Parathyroid adenoma (tissue), 2 donors: Measurements from ENCODE around the gene RGPD8.

Experiments
- H2AFZ ChIP-seq: fragments of 300-600 bp; sonication (generic); one replicate; pipeline ENCODE4 v1.7.0; 2017; ENCODE audit warnings: antibody characterized with exemption, mild to moderate bottlenecking
- H3K27ac ChIP-seq: fragments of 300-600 bp; sonication (generic); one replicate; pipeline ENCODE4 v1.7.0; 2017
- H3K27me3 ChIP-seq: fragments of 300-600 bp; sonication (generic); one replicate; pipeline ENCODE4 v1.7.0; 2017; ENCODE audit warnings: low read length; ENCODE audit not compliant: control insufficient read depth, insufficient read depth
- H3K36me3 ChIP-seq: fragments of 300-600 bp; sonication (generic); one replicate; pipeline ENCODE4 v1.7.0; 2017; ENCODE audit warnings: low read length; ENCODE audit not compliant: control insufficient read depth, insufficient read depth
- H3K4me1 ChIP-seq: fragments of 300-600 bp; sonication (generic); one replicate; pipeline ENCODE4 v1.7.0; 2017; ENCODE audit warnings: control low read depth
- H3K4me2 ChIP-seq: fragments of 300-600 bp; sonication (generic); one replicate; pipeline ENCODE4 v1.7.0; 2017; ENCODE audit warnings: low read length
- H3K4me3 ChIP-seq: fragments of 300-600 bp; sonication (generic); one replicate; pipeline ENCODE4 v1.7.0; 2017; ENCODE audit warnings: low read depth, low read length
- H3K79me2 ChIP-seq: fragments of 300-600 bp; sonication (generic); one replicate; pipeline ENCODE4 v1.7.0; 2017; ENCODE audit warnings: control low read depth
- H3K9ac ChIP-seq: fragments of 300-600 bp; sonication (generic); one replicate; pipeline ENCODE4 v1.7.0; 2017; ENCODE audit warnings: mild to moderate bottlenecking
- H3K9me3 ChIP-seq: fragments of 300-600 bp; sonication (generic); one replicate; pipeline ENCODE4 v1.7.0; 2017; ENCODE audit warnings: low read length; ENCODE audit not compliant: control insufficient read depth
- TF ChIP-seq, protein P1 (sequence below): fragments of 300-600 bp; sonication (generic); IDR thresholded peaks from one replicate; pipeline ENCODE4 v1.7.0; 2017; ENCODE audit warnings: antibody characterized with exemption, mild to moderate bottlenecking
- donor health status: primary hyperparathyroidism.

RGPD8 gene

GRCh38 chr2:112322919-112323318 lies 110.5 kb downstream of the RGPD8 start:
- Histone ChIP-seq H2AFZ (no peak overlapping the region), H3K79me2 (no peaks in the 10 kb centered on the region), H3K4me2 (no peak overlapping the region), H3K27me3 (no peaks in the 10 kb centered on the region), H3K9me3 (no peaks in the 10 kb centered on the region), H3K4me3 (no peak overlapping the region), H3K9ac (no peak overlapping the region), H3K36me3 (no peaks in the 10 kb centered on the region), H3K4me1 (no peaks in the 10 kb centered on the region), H3K27ac (no peak overlapping the region)
- TF ChIP-seq, protein P1, sequence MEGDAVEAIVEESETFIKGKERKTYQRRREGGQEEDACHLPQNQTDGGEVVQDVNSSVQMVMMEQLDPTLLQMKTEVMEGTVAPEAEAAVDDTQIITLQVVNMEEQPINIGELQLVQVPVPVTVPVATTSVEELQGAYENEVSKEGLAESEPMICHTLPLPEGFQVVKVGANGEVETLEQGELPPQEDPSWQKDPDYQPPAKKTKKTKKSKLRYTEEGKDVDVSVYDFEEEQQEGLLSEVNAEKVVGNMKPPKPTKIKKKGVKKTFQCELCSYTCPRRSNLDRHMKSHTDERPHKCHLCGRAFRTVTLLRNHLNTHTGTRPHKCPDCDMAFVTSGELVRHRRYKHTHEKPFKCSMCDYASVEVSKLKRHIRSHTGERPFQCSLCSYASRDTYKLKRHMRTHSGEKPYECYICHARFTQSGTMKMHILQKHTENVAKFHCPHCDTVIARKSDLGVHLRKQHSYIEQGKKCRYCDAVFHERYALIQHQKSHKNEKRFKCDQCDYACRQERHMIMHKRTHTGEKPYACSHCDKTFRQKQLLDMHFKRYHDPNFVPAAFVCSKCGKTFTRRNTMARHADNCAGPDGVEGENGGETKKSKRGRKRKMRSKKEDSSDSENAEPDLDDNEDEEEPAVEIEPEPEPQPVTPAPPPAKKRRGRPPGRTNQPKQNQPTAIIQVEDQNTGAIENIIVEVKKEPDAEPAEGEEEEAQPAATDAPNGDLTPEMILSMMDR, result no peak

- Histone ChIP-seq H3K79me2 (no peaks in the 10 kb centered on the region), H3K9me3 (no peaks in the 10 kb centered on the region), H3K4me3 (no peak overlapping the region), H3K4me1 (no peaks in the 10 kb centered on the region), H3K4me2 (no peak overlapping the region), H3K27ac (no peak overlapping the region), H3K27me3 (no peaks in the 10 kb centered on the region), H2AFZ (no peak overlapping the region), H3K36me3 (no peaks in the 10 kb centered on the region), H3K9ac (no peak overlapping the region)
- TF ChIP-seq, protein P1, result no peak
Measured at GRCh38 chr2:112321375-112322320, 111.8 kb downstream of the RGPD8 start.
